ENCODE measurements around the gene OR2F1.
"Not testable (repeated sequence)": the region's sequence is repeated elsewhere in the genome, so short reads cannot be mapped to it uniquely, and the experiment has no call there.

OR2F1 gene

DNA sequence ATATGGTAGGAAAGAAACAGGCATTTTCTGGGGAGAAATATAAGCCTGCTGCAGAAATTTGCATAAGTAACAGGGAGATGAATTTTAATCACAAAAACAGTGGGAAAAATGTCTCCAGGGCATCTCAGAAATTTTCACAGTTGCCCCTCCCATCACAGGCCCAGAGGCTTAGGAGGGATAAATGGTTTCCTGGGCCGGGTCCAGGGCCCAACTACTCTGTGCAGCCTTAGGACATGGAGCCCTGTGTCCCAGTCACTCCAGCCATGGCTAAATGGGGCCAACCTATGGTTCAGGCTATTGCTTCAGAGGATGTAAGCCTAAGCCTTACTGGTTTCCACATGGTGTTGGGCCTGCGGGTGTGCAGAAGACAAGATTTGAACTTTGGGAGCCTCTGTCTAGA lies 54.7 kb downstream of the OR2F1 start:
- no peak for DNase-seq (ENCODE audit: low read depth)

DNA sequence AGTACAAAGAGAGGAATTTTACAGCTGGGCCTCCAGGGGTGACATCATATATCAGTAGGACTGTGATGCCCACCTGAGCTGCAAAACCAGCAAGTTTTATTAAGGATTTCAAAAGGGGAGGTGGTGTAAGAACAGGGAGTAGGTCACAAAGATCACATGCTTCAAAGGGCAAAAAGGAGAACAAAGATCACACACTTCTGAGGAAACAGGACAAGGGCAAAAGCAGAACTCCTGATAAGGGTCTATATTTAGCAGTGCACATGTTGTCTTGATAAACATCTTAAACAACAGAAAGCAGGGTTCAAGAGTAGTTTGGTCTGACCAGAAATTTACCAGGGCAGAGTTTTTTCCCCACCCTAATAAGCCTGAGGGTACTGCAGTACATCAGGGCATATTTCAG lies 55.4 kb downstream of the OR2F1 start:
- not testable (repeated sequence) for DNase-seq (ENCODE audit: low read depth)

DNA sequence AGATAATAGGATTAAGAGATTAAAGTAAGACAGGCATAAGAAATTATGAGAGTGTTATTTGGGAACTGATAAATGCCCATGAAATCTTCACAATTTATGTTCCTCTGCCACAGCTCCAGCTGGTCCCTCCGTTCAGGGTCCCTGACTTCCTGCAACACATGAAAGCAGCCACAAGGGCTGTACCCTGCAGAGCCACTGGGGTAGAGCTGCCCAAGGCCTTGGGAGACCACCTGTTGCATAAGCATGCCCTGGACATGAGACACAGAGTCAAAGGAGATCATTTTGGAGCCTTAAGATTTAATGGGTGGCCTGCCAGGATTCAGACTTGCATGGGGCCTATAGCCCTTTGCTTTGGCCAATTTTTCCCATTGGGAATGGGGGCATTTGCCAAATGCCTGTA lies 56.2 kb downstream of the OR2F1 start:
- DNase-seq (ENCODE audit: low read depth), result not testable (repeated sequence)

DNA sequence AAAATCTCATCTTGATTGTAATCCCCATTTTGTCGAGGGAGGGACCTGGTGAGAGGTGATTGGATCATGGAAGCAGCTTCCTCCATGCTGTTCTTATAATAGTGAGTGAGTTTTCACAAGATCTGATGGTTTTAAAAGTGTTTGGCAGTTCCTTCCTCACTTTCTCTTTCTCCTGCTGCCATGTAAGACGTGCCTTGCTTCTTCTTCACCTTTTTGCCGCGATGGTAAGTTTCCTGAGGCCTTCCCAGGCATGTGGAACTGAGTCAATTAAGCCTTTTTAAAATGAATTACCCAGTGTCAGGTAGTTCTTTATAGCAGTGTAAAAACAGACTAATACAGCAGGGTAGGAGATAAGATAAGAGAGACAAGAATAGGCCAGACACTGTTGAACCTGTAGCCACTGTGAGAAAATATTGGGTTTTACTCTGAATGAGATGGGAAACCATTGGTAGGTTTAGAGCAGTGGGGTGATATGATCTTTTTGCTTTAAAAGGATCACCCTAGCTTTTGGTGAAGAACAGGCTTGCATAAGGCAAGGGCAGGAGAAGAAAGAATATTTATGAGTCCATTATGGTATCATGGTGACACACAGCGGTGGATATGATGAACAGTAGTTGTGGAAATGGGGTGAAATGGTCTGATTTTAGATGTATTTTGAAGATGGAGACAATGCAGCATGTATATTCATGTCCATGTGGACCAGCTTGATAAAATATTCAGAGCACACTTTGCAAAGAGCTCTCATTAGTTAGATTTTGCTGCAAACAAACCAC lies 57.0 kb downstream of the OR2F1 start:
- no peak for DNase-seq (ENCODE audit: low read depth)
